GM21381 (cell line): Measurements from ENCODE around the gene MCF2L.

ENCODE experiments used
- ATAC-seq: cut with Tn5 transposase; IDR thresholded peaks from one replicate; pipeline ENCODE4 v1.9.1; 2021; ENCODE audit warnings: mild to moderate bottlenecking, moderate library complexity; ENCODE audit not compliant: unreplicated experiment

Gene MCF2L

DNA sequence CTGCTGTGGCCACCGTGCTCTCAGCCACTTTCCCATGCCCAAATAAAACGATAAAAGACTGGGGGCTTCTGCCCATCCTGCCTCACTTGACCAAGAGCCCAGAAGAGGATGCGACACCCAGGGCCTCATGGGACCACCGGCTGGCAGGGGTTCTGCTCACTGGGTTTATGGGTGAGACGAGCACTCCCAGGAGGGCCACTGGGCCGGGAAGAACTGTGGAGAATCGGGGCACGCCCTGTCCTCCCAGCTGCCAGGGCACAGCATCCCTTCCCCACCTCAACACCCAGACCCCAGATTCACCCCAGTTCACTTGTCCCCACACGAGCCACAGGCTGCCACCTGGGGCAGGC lies 148.9 kb downstream of the MCF2L start:
- ATAC-seq = no peak

GRCh38 chr13:113118261-113119021 lies 149.4 kb downstream of the MCF2L start:
- no peak for ATAC-seq

DNA sequence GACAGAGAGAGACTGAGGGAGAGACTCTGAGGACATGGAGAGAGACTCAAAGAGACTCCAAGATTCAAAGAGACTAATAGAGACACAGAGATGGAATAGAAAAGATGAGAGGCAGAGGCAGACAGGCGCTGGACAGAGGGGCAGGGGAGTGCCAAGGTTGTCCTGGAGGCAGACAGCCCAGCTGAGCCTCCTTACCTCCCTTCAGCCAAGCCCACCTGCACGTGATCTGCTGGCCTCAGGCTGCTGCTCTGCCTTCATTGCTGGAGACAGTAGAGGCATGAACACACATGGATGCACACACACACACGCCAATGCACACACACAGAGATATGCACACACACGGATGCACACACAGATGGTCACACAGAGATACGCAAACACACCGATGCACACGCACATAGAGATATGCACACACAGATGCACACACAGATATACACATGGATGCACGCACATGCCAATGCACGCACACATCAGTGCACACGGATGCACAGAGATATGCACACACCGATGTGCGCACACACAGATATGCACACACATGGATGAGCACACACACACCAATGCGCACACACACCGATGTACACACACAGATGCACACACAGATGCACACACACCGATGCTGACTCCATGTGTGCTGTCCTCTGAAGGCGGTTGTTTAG lies 150.3 kb downstream of the MCF2L start:
- ATAC-seq = no peak

- ATAC-seq = no peak
Observed at GRCh38 chr13:113119822-113120189, 150.8 kb downstream of the MCF2L start.

- ATAC-seq = no peak
Observed at GRCh38 chr13:113120300-113121182, 151.5 kb downstream of the MCF2L start.

GRCh38 chr13:113121183-113121927 lies 152.3 kb downstream of the MCF2L start:
- no peak for ATAC-seq

- ATAC-seq = no peak
Observed at GRCh38 chr13:113121928-113122471, 153.0 kb downstream of the MCF2L start.

GRCh38 chr13:113122550-113123225 lies 153.7 kb downstream of the MCF2L start, which contains the start of gene F10:
Gene F10, plus strand, starts transcription at chr13:113122799. Its CDS starts 57 bp downstream, at chr13:113122856.
- ATAC-seq = no peak

- ATAC-seq = no peak
Observed at GRCh38 chr13:113123226-113124201, 154.5 kb downstream of the MCF2L start.

GRCh38 chr13:113124211-113124970 lies 155.4 kb downstream of the MCF2L start:
- no peak for ATAC-seq

- ATAC-seq = no peak
Observed at GRCh38 chr13:113125506-113126264, 156.7 kb downstream of the MCF2L start.

DNA sequence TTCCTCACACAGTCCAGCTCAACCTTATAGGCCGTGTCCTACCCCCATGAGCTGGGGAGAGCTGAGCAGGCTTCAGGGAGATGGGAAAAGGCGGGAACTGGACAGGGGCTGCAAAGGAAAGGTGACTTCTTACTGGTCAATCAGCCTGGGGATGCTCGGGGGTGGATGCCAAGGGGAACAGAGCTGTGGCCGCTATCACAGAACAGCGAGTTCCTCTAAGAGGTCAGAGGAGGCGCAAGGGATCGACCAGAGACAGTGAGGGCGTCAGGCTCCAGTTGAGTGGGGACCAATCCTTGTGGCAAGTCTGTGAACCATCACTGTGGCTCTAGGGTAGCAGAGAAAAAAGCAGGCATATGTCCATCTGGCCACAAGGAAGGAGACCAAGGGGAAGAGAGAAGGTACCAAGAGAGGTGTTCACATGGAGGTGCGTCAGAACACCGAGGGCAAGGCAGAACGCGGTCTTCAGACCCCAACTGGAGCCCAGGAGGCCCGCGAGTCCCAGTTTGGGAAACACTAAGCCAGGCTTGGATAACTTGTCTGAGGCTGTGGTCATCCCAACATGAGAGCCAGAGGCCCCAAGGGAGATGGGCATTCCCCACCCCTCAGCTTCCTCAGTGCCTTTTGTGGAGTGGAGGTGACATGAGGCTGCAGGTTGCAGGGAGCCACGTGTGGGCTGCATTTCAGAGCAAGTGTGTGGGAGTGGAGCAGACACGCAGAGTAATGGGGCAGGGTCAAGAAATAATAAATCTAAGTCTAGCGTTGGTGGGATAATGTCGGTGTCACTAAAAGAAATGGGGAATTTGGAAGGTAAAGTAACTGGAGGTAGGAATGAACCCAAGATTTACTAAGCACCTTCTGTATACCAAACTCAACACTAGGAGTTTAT lies 157.5 kb downstream of the MCF2L start:
- no peak for ATAC-seq

- ATAC-seq = no peak
Observed at GRCh38 chr13:113129480-113129879, 160.5 kb downstream of the MCF2L start.

DNA sequence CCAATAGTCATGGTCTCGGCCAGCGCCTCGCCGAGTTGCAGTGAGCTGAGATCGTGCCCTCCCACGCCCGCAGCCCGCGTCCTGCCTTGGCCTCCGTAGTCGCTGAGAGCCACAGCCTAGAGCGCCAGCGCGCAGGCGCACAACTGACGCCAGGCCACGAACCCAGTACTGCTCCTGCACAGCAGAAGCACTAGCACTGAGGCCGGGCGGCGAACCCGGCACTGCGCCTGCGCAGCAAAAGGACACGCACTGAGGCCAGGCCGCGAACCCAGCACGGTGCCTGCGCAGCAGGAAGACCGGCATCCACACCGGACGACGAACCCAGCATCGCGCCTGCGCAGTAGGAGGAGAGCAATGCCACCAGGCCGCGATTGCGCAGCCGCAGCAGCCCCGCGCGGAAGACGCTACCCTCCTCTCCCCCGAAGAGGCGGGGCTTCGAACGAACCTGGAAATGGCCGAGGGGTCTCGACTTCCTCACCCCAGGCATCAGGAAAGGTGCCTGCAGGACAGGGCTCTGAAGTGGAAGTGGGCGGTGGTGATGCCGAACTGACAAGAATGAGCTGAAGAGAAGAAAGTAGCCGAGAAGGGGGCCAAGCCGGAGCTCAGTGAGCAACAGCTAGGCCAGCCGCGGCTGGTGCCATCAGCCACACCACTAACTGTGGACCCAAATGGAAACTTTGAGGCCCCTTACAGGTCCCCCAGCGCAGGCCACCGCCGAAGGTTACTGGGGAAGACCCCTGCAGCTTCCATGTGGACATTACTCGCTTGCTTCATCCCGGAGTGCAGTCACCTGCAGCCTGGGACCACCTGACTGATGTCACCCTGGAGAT lies 161.1 kb downstream of the MCF2L start:
- no peak for ATAC-seq

GRCh38 chr13:113135281-113135760 lies 166.3 kb downstream of the MCF2L start:
- ATAC-seq = no peak
